Right cardiac atrium (tissue), 5 donors: Measurements from ENCODE around the gene TWF2. TPM values are rescaled to one million over a fixed set of nuclear protein-coding genes. Genes with fewer than 3 reads are reported as not detected.
"Not testable (repeated sequence)": the region's sequence is repeated elsewhere in the genome, so short reads cannot be mapped to it uniquely, and the experiment has no call there.

ENCODE experiments used
- ATAC-seq, 2 donors: fragments of 200-7000 bp; cut with Tn5 transposase; one replicate each; pipeline versions ENCODE4 v1.8.0 to v1.9.1; 2020; ENCODE audit warnings: moderate library complexity in 2 of 2, mild to moderate bottlenecking in 1 of 2
- DNase-seq, 3 donors: peaks; one replicate each; pipeline ENCODE4 v3.0.0-alpha.2; 2020
- H3K27ac ChIP-seq: one replicate; pipeline ENCODE4 v1.5.1; 2013; ENCODE audit warnings: mild to moderate bottlenecking, low read length, control low read depth, moderate library complexity
- H3K27me3 ChIP-seq: one replicate; pipeline ENCODE4 v1.6.1; 2013; ENCODE audit not compliant: control insufficient read depth, insufficient read depth
- H3K4me1 ChIP-seq: one replicate; pipeline ENCODE4 v1.6.1; 2013; ENCODE audit warnings: low read length; ENCODE audit not compliant: control insufficient read depth, insufficient read depth
- H3K4me3 ChIP-seq: one replicate; pipeline ENCODE4 v1.5.1; 2013; ENCODE audit warnings: low read length, control low read depth
- H3K9me3 ChIP-seq: one replicate; pipeline ENCODE4 v1.6.1; 2013; ENCODE audit warnings: low read length; ENCODE audit not compliant: control insufficient read depth
- WGBS: extraction: QIAGEN DNeasy Blood & Tissue Kit; methylation state at CpG from one replicate; pipeline ENCODE4 v1.1.7; 2013; 5-methylcytosine and 5-hydroxymethylcytosine counted together
- intact Hi-C, 4 donors: fragments of 100-400 bp; cut with DNase I; formaldehyde crosslinking; loops; one replicate each; pipeline versions ENCODE4 v1.11.0 to v1.14.0; 2022 to 2023
- long read RNA-seq, 4 donors: library from polyadenylated mRNA; unstranded; transcript quantifications; one replicate each; pipeline ENCODE4 v2.0.0, GENCODE V29; 2020 to 2021
- polyA plus RNA-seq: library from polyadenylated mRNA; stranded (reverse); fragments of 200-250 nt; gene quantifications from one replicate; pipeline ENCODE4 v1.2.3, GENCODE V29; 2013
- total RNA-seq, 4 donors: library from RNA; stranded (reverse); fragmentation: NEBNext Ultra II Directional; extraction: Animal tissue kit (Norgen Biotek cat#: 25700); gene quantifications; one replicate each; pipeline ENCODE4 v1.2.1, GENCODE V29; 2021
- donor health status: healthy with polysubstance abuse.
- donor health status: DM: no; HTN: yes; CAD: no.
- donor health status: DM: no; HTN: no; CAD: no.
- donor health status: DM: no; HTN: yes; CAD: no; lungs with severe emphysema.
- donor health status: DM: yes; HTN: yes; CAD: no.

Gene TWF2
- total RNA-seq: 10 to 100 TPM; 32.0 to 70.0 (median 45.0) TPM
- polyA plus RNA-seq: 56.5 TPM
- long read RNA-seq, donor 1, transcript TWF2-201 (9 exons, 1,718 nt): major isoform, 71 of 100 reads
- long read RNA-seq, donor 1, partial matches to known transcripts: 25 of 100 reads
- long read RNA-seq, donor 1, other reads (novel, unspliced or antisense): 4 of 100 reads
- long read RNA-seq, donor 2, transcript TWF2-201 (9 exons, 1,718 nt): major isoform, 48 of 87 reads
- long read RNA-seq, donor 2, partial matches to known transcripts: 35 of 87 reads
- long read RNA-seq, donor 2, other reads (novel, unspliced or antisense): 4 of 87 reads
- long read RNA-seq, donor 3, transcript TWF2-201 (9 exons, 1,718 nt): major isoform, 305 of 355 reads
- long read RNA-seq, donor 3, partial matches to known transcripts: 39 of 355 reads
- long read RNA-seq, donor 3, other reads (novel, unspliced or antisense): 11 of 355 reads
- long read RNA-seq, donor 4, transcript TWF2-201 (9 exons, 1,718 nt): major isoform, 36 of 96 reads
- long read RNA-seq, donor 4, partial matches to known transcripts: 54 of 96 reads
- long read RNA-seq, donor 4, other reads (novel, unspliced or antisense): 6 of 96 reads

- intact Hi-C loops: no loop called here
- Histone ChIP-seq H3K9me3 (no peaks in the 10 kb centered on the region), H3K4me3 (peak within 1 kb of the TSS; percentile 55), H3K4me1 (peaks cover 17% of the 10 kb centered on the region), H3K27me3 (no peaks in the 10 kb centered on the region), H3K27ac (peak within 1 kb of the TSS; percentile 81)
- DNase-seq (peak; percentile 86 to 94 (median 94)), ATAC-seq (peak; percentile 91)
- WGBS: under 1% methylated on average over 92 of the region's 92 CpGs
Measured at GRCh38 chr3:52238761-52239701, at the start of gene TWF2. Gene TWF2, minus strand, starts transcription at chr3:52239158. Its CDS starts 142 bp downstream, at chr3:52239016.

GRCh38 chr3:52288674-52289073 lies 49.7 kb upstream of the TWF2 start:
- H3K27me3 ChIP-seq: no peaks in the 10 kb centered on the region
- ATAC-seq: no peak
- DNase-seq: no peak
- peak overlapping the region; percentile 57 for H3K4me3 ChIP-seq
- peaks cover 4% of the 10 kb centered on the region for H3K4me1 ChIP-seq
- no peak overlapping the region for H3K27ac ChIP-seq
- intact Hi-C loops: loop anchor here in 1 of 4 donors (2.0 kb wide), 1 partner anchor 48 kb away; no protein-coding TSS in a partner anchor
- 90% methylated on average over 6 of the region's 6 CpGs for WGBS
- no peaks in the 10 kb centered on the region for H3K9me3 ChIP-seq

GRCh38 chr3:52286777-52287110 lies 47.8 kb upstream of the TWF2 start:
- Histone ChIP-seq H3K9me3 (no peaks in the 10 kb centered on the region), H3K4me3 (peak overlapping the region; percentile 57), H3K27ac (peak overlapping the region; percentile 94), H3K27me3 (no peaks in the 10 kb centered on the region), H3K4me1 (peaks cover 4% of the 10 kb centered on the region)
- intact Hi-C loops: no loop called here
- peak in 1 of 2 donors; percentile 44 for ATAC-seq
- DNase-seq: peak in 2 of 3 donors; percentile 49 to 69
- WGBS: 73% methylated on average over 8 of the region's 8 CpGs

- H3K9me3 ChIP-seq, H3K4me3 ChIP-seq, ATAC-seq, DNase-seq, H3K27me3 ChIP-seq, H3K27ac ChIP-seq, H3K4me1 ChIP-seq: not testable (repeated sequence)
- 91% methylated on average over 4 of the region's 4 CpGs for WGBS
- intact Hi-C loops: loop anchor here in 1 of 4 donors (5.0 kb wide), 1 partner anchor 37 kb away; the partner anchor contains the start of gene PPM1M
Measured at GRCh38 chr3:52284051-52284450, 45.1 kb upstream of the TWF2 start.

GRCh38 chr3:52283306-52283705 lies 44.3 kb upstream of the TWF2 start:
- WGBS: 42% methylated on average over 1 of the region's 1 CpG
- H3K9me3 ChIP-seq: no peaks in the 10 kb centered on the region
- no peaks in the 10 kb centered on the region for H3K4me1 ChIP-seq
- no peak overlapping the region for H3K27ac ChIP-seq
- ATAC-seq (no peak), DNase-seq (no peak)
- intact Hi-C loops: loop anchor here in 1 of 4 donors (5.0 kb wide), 1 partner anchor 36 kb away; the partner anchor contains the start of gene PPM1M
- no peak overlapping the region for H3K4me3 ChIP-seq
- H3K27me3 ChIP-seq: no peaks in the 10 kb centered on the region

- Histone ChIP-seq H3K27ac (no peak overlapping the region), H3K4me3 (no peak overlapping the region), H3K4me1 (no peaks in the 10 kb centered on the region), H3K9me3 (no peaks in the 10 kb centered on the region), H3K27me3 (no peaks in the 10 kb centered on the region)
- DNase-seq: no peak
- ATAC-seq: no peak
- intact Hi-C loops: loop anchor here in 1 of 4 donors (5.0 kb wide), 1 partner anchor 35 kb away; the partner anchor contains the start of gene PPM1M
- WGBS: 56% methylated on average over 8 of the region's 8 CpGs
Measured at GRCh38 chr3:52281981-52282801, 43.2 kb upstream of the TWF2 start.

- intact Hi-C loops: loop anchor here in 1 of 4 donors (5.0 kb wide), 1 partner anchor 33 kb away; the partner anchor contains the start of gene PPM1M
- DNase-seq: no peak
- H3K4me1 ChIP-seq: peaks cover 2% of the 10 kb centered on the region
- H3K27me3 ChIP-seq: no peaks in the 10 kb centered on the region
- no peaks in the 10 kb centered on the region for H3K9me3 ChIP-seq
- peak in 1 of 2 donors; percentile 14 for ATAC-seq
- H3K4me3 ChIP-seq: no peak overlapping the region
- 24% methylated on average over 6 of the region's 6 CpGs for WGBS
- H3K27ac ChIP-seq: peak overlapping the region; percentile 26
Measured at GRCh38 chr3:52280050-52280461, 41.1 kb upstream of the TWF2 start.

- DNase-seq: no peak
- Histone ChIP-seq H3K27ac (peak overlapping the region; percentile 36), H3K4me1 (peaks cover 3% of the 10 kb centered on the region), H3K9me3 (no peaks in the 10 kb centered on the region), H3K4me3 (no peak overlapping the region), H3K27me3 (no peaks in the 10 kb centered on the region)
- intact Hi-C loops: loop anchor here in 2 of 4 donors (5.0 to 10.0 kb wide), 2 partner anchors 47 to 275 kb away; no protein-coding TSS in a partner anchor
- ATAC-seq: no peak
- 44% methylated on average over 2 of the region's 2 CpGs for WGBS
Measured at GRCh38 chr3:52279596-52279995, 40.6 kb upstream of the TWF2 start.

GRCh38 chr3:52278510-52279069 lies 39.6 kb upstream of the TWF2 start, which contains the start of gene WDR82:
Gene WDR82, minus strand, starts transcription at chr3:52278649. Its CDS starts 288 bp downstream, at chr3:52278361.
- H3K4me3 ChIP-seq: peak within 1 kb of the TSS; percentile 84
- no peaks in the 10 kb centered on the region for H3K27me3 ChIP-seq
- peaks cover 8% of the 10 kb centered on the region for H3K4me1 ChIP-seq
- DNase-seq: peak; percentile 98 to 100 (median 99)
- WGBS: under 1% methylated on average over 58 of the region's 58 CpGs
- H3K27ac ChIP-seq: peak within 1 kb of the TSS; percentile 95
- ATAC-seq: peak; percentile 95 to 97
- no peaks in the 10 kb centered on the region for H3K9me3 ChIP-seq
- intact Hi-C loops: loop anchor here in 2 of 4 donors (5.0 to 10.0 kb wide), 2 partner anchors 46 to 274 kb away; no protein-coding TSS in a partner anchor
